Adipocyte (in vitro differentiated cells): ENCODE data around the gene ABHD3.
"Not testable (repeated sequence)": the region's sequence is repeated elsewhere in the genome, so short reads cannot be mapped to it uniquely, and the experiment has no call there.

Experiments used
- DNase-seq: peaks from one replicate; pipeline ENCODE4 v3.0.0-alpha.2; 2015; ENCODE audit warnings: low read depth
- H3K27me3 ChIP-seq: replicated peaks from 2 replicates; pipeline ENCODE4 v1.7.0; 2013; ENCODE audit warnings: mild to moderate bottlenecking, low read length, moderate library complexity; ENCODE audit not compliant: control insufficient read depth, insufficient read depth
- H3K36me3 ChIP-seq: 2 replicates; pipeline ENCODE4 v1.7.0; 2013; ENCODE audit warnings: low read length, mild to moderate bottlenecking, moderate library complexity; ENCODE audit not compliant: control insufficient read depth, insufficient read depth, severe bottlenecking
- H3K4me1 ChIP-seq: 2 replicates; pipeline ENCODE4 v1.7.0; 2013; ENCODE audit warnings: mild to moderate bottlenecking, low read length, moderate library complexity; ENCODE audit not compliant: control insufficient read depth, insufficient read depth
- H3K4me3 ChIP-seq: 2 replicates; pipeline ENCODE4 v1.7.0; 2013; ENCODE audit warnings: mild to moderate bottlenecking, low read length, moderate library complexity
- H3K9ac ChIP-seq: 2 replicates; pipeline ENCODE4 v1.7.0; 2013; ENCODE audit warnings: mild to moderate bottlenecking, low read length, moderate library complexity
- H3K9me3 ChIP-seq: 2 replicates; pipeline ENCODE4 v1.7.0; 2013; ENCODE audit warnings: mild to moderate bottlenecking, low read length, moderate library complexity; ENCODE audit not compliant: control insufficient read depth

The ABHD3 gene

DNA sequence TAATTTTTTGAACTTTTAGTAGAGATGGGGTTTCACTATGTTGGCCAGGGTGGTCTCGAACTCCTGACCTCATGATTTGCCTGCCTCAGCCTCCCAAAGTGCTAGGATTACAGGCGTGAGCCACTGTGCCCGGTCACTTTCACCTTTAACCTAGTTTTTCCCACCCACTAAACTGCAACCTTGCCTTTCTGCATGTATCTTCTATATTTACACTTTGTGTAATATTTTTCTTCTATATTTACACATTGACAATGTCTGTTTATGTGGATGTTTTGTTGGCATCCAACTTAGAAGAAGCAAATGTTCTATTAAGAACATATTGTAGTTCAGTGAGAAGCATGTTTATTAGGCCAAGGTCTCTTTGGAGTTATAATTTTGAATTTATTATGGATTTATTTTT is 65.8 kb downstream of the ABHD3 start:
- Histone ChIP-seq H3K9ac (no peak overlapping the region), H3K4me3 (no peak overlapping the region), H3K9me3 (no peaks in the 10 kb centered on the region), H3K4me1 (peaks cover 6% of the 10 kb centered on the region), H3K27me3 (no peaks in the 10 kb centered on the region), H3K36me3 (no peaks in the 10 kb centered on the region)
- DNase-seq: no peak

- Histone ChIP-seq H3K9me3 (no peaks in the 10 kb centered on the region), H3K27me3 (no peaks in the 10 kb centered on the region), H3K4me3 (no peak overlapping the region), H3K9ac (no peak overlapping the region), H3K4me1 (peaks cover 6% of the 10 kb centered on the region), H3K36me3 (peaks cover 3% of the 10 kb centered on the region)
- DNase-seq: no peak
Observed at GRCh38 chr18:21636769-21637168, 67.8 kb downstream of the ABHD3 start.

GRCh38 chr18:21634588-21635199 is 69.9 kb downstream of the ABHD3 start:
- DNase-seq: no peak
- Histone ChIP-seq H3K4me1 (peaks cover 6% of the 10 kb centered on the region), H3K9me3 (no peaks in the 10 kb centered on the region), H3K36me3 (peaks cover 20% of the 10 kb centered on the region), H3K4me3 (no peak overlapping the region), H3K27me3 (no peaks in the 10 kb centered on the region), H3K9ac (no peak overlapping the region)

- peak; percentile 19 for DNase-seq
- H3K9ac ChIP-seq: no peak overlapping the region
- H3K9me3 ChIP-seq: no peaks in the 10 kb centered on the region
- no peak overlapping the region for H3K4me3 ChIP-seq
- peaks cover 43% of the 10 kb centered on the region for H3K36me3 ChIP-seq
- H3K4me1 ChIP-seq: no peaks in the 10 kb centered on the region
- no peaks in the 10 kb centered on the region for H3K27me3 ChIP-seq
Observed at GRCh38 chr18:21632393-21632792, 72.2 kb downstream of the ABHD3 start.

DNA sequence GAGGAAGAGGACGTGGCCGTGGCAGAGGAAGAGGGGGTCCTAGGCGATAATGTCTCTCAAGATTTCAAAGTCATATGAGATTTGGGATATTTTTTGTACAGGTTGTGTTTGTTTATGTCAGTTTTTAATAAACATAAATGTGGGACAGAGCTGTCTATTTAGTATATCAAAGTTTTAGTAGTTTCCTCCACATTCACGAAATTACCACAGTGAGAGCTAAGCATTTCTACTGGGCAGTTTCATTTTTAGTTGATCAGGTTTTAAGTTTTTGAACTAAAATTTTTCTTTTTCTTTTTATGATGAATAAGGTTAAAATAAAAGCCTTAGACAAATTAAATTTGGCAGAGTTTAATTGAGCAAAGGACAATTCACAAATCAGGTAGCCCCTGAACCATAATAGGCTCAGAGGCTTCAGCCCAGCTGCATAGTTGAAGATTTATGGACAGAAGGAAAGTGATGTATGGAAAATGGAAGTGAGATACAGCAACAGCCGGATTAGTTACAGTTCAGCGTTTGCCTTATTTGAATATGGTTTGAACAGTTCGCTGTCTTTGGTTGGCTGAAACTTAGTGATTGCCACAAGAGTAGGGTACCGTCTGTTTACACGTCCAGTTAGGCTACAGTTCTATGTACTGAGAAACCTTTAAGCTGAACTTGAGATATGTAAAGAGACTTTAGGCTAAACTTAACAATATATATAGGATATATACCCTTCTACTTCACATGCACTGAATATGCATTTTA is 75.3 kb downstream of the ABHD3 start:
- peaks cover 68% of the 10 kb centered on the region for H3K36me3 ChIP-seq

DNA sequence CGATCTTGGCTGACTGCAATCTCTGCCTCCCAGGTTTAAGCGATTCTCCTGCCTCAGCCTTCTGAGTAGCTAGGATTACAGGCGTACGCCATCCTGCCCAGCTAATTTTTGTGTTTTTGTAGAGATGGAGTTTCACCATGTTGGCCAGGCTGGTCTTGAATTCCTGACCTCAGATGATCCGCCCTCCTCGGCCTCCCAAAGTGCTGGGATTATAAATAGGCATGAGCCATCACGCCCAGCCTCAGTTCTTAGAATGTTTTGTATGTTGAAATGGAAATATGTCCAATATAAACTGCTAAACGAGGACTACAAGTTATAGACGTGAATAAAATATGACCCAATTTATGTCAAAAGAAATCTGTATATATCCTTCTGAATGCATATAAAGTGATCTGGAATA is 82.9 kb downstream of the ABHD3 start:
- not testable (repeated sequence) for H3K4me1 ChIP-seq, H3K9me3 ChIP-seq, H3K9ac ChIP-seq, DNase-seq, H3K4me3 ChIP-seq, H3K27me3 ChIP-seq
- peaks cover 50% of the 10 kb centered on the region for H3K36me3 ChIP-seq

More for the DNA sequence above, 75.3 kb downstream of the ABHD3 start:
- no peak for DNase-seq
- no peaks in the 10 kb centered on the region for H3K4me1 ChIP-seq
- H3K9me3 ChIP-seq: no peaks in the 10 kb centered on the region
- no peak overlapping the region for H3K9ac ChIP-seq
- no peak overlapping the region for H3K4me3 ChIP-seq
- no peaks in the 10 kb centered on the region for H3K27me3 ChIP-seq

DNA sequence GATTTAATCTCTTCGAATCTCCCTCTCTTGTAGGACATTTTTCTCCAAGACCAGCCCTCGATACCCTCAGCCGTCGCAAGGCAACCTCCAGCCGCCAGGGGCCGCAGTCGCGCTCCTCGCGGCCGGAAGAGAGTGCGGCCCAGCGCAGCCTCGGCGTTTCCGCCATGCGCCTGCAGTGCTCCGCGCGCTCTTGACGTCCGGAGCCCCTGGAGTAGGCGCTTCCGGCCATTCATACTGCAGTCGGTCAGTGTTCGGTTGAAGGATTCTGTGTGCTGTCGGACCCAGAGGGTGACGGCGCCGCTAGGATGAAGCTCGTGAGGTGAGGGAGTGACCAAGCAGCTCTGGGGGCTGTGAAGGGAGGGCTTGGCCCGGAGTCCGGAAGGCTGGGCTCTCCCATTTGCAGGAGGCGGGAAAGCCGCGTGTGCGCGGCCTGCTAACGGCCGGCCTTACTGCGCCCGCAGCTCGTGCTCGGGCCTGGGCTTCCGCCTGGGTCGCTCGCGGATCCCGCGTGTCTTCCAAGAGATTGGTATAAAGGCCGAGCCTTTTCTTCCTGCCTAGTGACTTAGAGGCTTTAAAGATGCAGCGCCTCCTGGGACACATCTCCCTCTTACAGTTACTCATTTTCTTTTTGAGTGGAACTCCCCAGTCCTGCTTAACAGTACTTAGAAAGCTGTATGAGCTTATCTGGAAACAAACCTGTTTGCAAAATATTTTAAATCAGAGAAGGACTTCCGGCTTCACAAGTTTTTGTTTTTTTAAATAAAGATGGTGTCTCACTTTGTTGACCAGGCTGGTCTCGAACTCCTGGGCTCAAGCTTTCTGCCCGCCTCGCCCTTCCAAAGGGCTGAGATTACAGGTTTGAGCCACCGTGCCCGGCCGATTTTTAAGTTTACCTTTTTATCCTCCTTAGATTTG is 92.2 kb downstream of the ABHD3 start, which contains the start of gene SNRPD1:
Gene SNRPD1, plus strand, starts transcription at position 190 of the 915 bp plus-strand sequence. Its CDS starts 116 bp downstream, at position 306.
- Histone ChIP-seq H3K36me3 (peaks cover 7% of the 10 kb centered on the region), H3K4me1 (peaks cover 16% of the 10 kb centered on the region), H3K9me3 (no peaks in the 10 kb centered on the region), H3K9ac (peak within 1 kb of the TSS; percentile 97), H3K4me3 (peak within 1 kb of the TSS; percentile 100), H3K27me3 (no peaks in the 10 kb centered on the region)
- peak; percentile 96 for DNase-seq

DNA sequence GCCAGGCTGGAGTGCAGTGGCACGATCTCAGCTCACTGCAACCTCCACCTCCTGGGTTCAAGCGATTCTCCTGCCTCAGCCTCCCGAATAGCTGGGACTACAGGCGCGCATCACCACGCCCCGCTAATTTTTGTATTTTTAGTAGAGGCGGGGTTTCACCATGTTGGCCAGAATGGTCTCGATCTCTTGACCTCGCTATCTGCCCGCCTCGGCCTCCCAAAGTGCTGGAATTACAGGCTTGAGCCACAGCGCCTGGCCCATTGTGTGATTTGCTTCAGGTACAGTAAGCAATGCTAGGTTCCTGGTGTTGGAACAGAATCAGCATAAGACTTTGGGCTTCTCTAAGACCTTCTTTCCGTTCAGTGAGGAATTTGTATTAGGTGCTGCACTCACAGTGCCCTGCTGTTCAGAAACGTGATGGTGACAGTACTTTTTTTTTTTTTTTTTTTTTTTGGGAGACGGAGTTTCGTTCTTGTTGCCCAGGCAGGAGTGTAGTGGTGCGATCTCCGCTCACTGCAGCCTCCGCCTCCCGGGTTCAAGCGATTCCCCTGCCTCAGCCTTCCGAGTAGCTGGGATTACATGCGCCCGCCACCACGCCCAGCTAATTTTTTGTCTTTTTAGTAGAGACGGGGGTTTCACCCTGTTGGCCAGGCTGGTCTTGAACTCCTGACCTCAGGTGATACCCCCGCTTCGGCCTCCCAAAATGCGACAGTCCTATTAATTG is 93.0 kb downstream of the ABHD3 start:
- not testable (repeated sequence) for H3K36me3 ChIP-seq, DNase-seq, H3K27me3 ChIP-seq, H3K9me3 ChIP-seq
- peak overlapping the region; percentile 97 for H3K9ac ChIP-seq
- peak overlapping the region; percentile 100 for H3K4me3 ChIP-seq
- peaks cover 16% of the 10 kb centered on the region for H3K4me1 ChIP-seq

- Histone ChIP-seq H3K4me1 (peaks cover 4% of the 10 kb centered on the region), H3K36me3 (no peaks in the 10 kb centered on the region), H3K4me3 (no peak overlapping the region), H3K27me3 (no peaks in the 10 kb centered on the region), H3K9ac (no peak overlapping the region), H3K9me3 (no peaks in the 10 kb centered on the region)
- no peak for DNase-seq
Observed at GRCh38 chr18:21605213-21605612, 99.4 kb downstream of the ABHD3 start.

DNA sequence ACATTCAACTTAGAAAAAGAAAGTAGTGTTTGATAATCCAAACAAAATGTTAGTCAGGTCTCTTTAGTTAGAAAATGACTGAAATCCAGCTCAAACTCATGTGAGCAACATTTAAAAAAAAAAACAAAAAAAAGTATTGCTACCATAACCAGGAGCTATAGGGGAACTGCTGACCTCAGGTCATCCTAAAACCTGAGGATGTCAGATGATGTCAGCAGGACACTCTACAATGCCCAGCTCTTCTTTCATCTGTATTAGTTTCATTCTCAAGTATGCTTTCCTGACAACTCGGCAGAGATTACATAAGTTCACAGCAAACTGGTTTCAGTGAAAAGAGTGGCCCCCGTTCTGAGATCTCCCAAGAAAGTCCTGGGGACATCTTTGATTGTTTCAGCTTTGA is 99.9 kb downstream of the ABHD3 start:
- Histone ChIP-seq H3K9ac (no peak overlapping the region), H3K36me3 (no peaks in the 10 kb centered on the region), H3K4me3 (no peak overlapping the region), H3K27me3 (no peaks in the 10 kb centered on the region), H3K9me3 (no peaks in the 10 kb centered on the region), H3K4me1 (peaks cover 4% of the 10 kb centered on the region)
- DNase-seq: no peak

- no peaks in the 10 kb centered on the region for H3K27me3 ChIP-seq
- H3K9ac ChIP-seq: no peak overlapping the region
- H3K4me3 ChIP-seq: no peak overlapping the region
- DNase-seq: no peak
- no peaks in the 10 kb centered on the region for H3K9me3 ChIP-seq
- H3K4me1 ChIP-seq: peaks cover 15% of the 10 kb centered on the region
- H3K36me3 ChIP-seq: no peaks in the 10 kb centered on the region
Observed at GRCh38 chr18:21602299-21602587, 102.3 kb downstream of the ABHD3 start.
